H1 (cell line): ENCODE data around the gene ASAP3. TPM values are rescaled to one million over a fixed set of nuclear protein-coding genes. Genes with fewer than 3 reads are reported as not detected.
A peak's percentile ranks its signal among the peaks of the same experiment; 100 is the strongest.

Source experiments
- CTCF ChIA-PET: fragments of 300-600 bp; sonication (Branson Sonifier 250); formaldehyde crosslinking; loops from one replicate; lab custom pipeline; 2021; ENCODE audit not compliant: partially characterized antibody; lab: Charles Lee
- POLR2A ChIA-PET: fragments of 300-600 bp; sonication (Branson Sonifier 250); formaldehyde crosslinking; loops from one replicate; lab custom pipeline; 2021; ENCODE audit warnings: inconsistent platforms; ENCODE audit not compliant: partially characterized antibody; lab: Charles Lee
- DNase-seq, 2 experiments: peaks; one replicate each; pipeline versions ENCODE4 v3.0.0 to v3.0.0-alpha.2; 2010 to 2022; ENCODE audit warnings: low spot score in 2 of 2, low read depth in 1 of 2, mixed read lengths in 1 of 2
- FAIRE-seq: peaks from 2 replicates; lab custom pipeline; 2011; peaks lifted over from hg19 to GRCh38; lab: Jason Lieb, UNC
- H2AFZ ChIP-seq: 2 replicates; pipeline ENCODE4 v1.8.1; 2012; ENCODE audit warnings: low read length, inconsistent platforms
- H2AK5ac ChIP-seq: 2 replicates; pipeline ENCODE4 v1.6.1; 2013; ENCODE audit warnings: low read depth, low read length
- H2BK120ac ChIP-seq: replicated peaks from 2 replicates; pipeline ENCODE3; 2013; ENCODE audit warnings: low read depth, low read length, inconsistent platforms
- H2BK12ac ChIP-seq: 2 replicates; pipeline ENCODE4 v1.6.1; 2013; ENCODE audit warnings: low read depth, low read length
- H2BK15ac ChIP-seq: 2 replicates; pipeline ENCODE4 v1.6.1; 2013; ENCODE audit warnings: low read length
- H2BK20ac ChIP-seq: 2 replicates; pipeline ENCODE4 v1.6.1; 2013; ENCODE audit warnings: low read length
- H2BK5ac ChIP-seq: 2 replicates; pipeline ENCODE4 v1.6.1; 2013; ENCODE audit warnings: low read depth, low read length
- H3K14ac ChIP-seq: 2 replicates; pipeline ENCODE4 v1.6.1; 2013; ENCODE audit warnings: inconsistent platforms; ENCODE audit not compliant: insufficient read length
- H3K18ac ChIP-seq: 2 replicates; pipeline ENCODE4 v1.6.1; 2013; ENCODE audit warnings: low read length; ENCODE audit errors: extremely low read depth
- H3K23ac ChIP-seq: 2 replicates; pipeline ENCODE4 v1.6.1; 2013; ENCODE audit warnings: inconsistent platforms; ENCODE audit not compliant: insufficient read length
- H3K23me2 ChIP-seq: 2 replicates; pipeline ENCODE4 v1.6.1; 2013; ENCODE audit warnings: low read depth, low read length
- H3K27ac ChIP-seq: 2 replicates; pipeline ENCODE4 v1.6.1; 2011; ENCODE audit warnings: low read depth, low read length, inconsistent platforms
- H3K27me3 ChIP-seq, 4 experiments: replicated peaks in 1 of 4; 1 replicate in 1 of 4; 2 replicates in 3 of 4; pipeline versions ENCODE4 v1.6.1 to v1.8.1; 2011 to 2013; ENCODE audit warnings: low read length in 3 of 4, mild to moderate bottlenecking in 3 of 4, inconsistent platforms in 2 of 4, mixed read lengths in 2 of 4, moderate library complexity in 1 of 4; ENCODE audit not compliant: control insufficient read depth in 3 of 4, insufficient read depth in 3 of 4; ENCODE audit errors: extremely low read depth in 1 of 4
- H3K36me3 ChIP-seq, 4 experiments: 2 replicates each; pipeline versions ENCODE4 v1.6.1 to v1.8.1; 2011 to 2013; ENCODE audit warnings: mild to moderate bottlenecking in 4 of 4, low read length in 3 of 4, moderate library complexity in 2 of 4, control low read depth in 1 of 4, inconsistent platforms in 1 of 4; ENCODE audit not compliant: insufficient read depth in 4 of 4, control insufficient read depth in 2 of 4
- H3K4ac ChIP-seq: replicated peaks from 2 replicates; pipeline ENCODE3; 2013; ENCODE audit warnings: low read length, low read depth, mixed read lengths, inconsistent platforms; ENCODE audit not compliant: insufficient read length
- H3K4me1 ChIP-seq, 4 experiments: replicated peaks in 1 of 4; 1 replicate in 1 of 4; 2 replicates in 3 of 4; pipeline versions ENCODE4 v1.6.1 to v1.8.1; 2011 to 2013; ENCODE audit warnings: low read length in 3 of 4, inconsistent platforms in 2 of 4, mixed read lengths in 1 of 4; ENCODE audit not compliant: insufficient read depth in 4 of 4, control insufficient read depth in 3 of 4
- H3K4me2 ChIP-seq, 2 experiments: 2 replicates each; pipeline versions ENCODE4 v1.6.1 to v1.8.1; 2011 to 2013; ENCODE audit warnings: low read depth in 2 of 2, low read length in 2 of 2, control low read depth in 1 of 2, inconsistent platforms in 1 of 2, mild to moderate bottlenecking in 1 of 2; ENCODE audit not compliant: insufficient read depth in 1 of 2
- H3K4me3 ChIP-seq, 4 experiments: fragments of 200-600, 300-600 bp in 1 of 4; sonication (generic), shearing (Covaris generic), sonication (Bioruptor Twin) in 1 of 4; 2 replicates each; pipeline versions ENCODE4 v1.5.1 to v1.8.1; 2011 to 2016; ENCODE audit warnings: low read length in 4 of 4, low read depth in 3 of 4, control low read depth in 2 of 4, inconsistent platforms in 2 of 4, mild to moderate bottlenecking in 2 of 4, mixed read lengths in 1 of 4, moderate library complexity in 1 of 4; ENCODE audit not compliant: insufficient read depth in 2 of 4; ENCODE audit errors: extremely low read depth in 1 of 4
- H3K56ac ChIP-seq: replicated peaks from 2 replicates; pipeline ENCODE3; 2013; ENCODE audit warnings: low read depth, mild to moderate bottlenecking, mixed read lengths, low read length, inconsistent platforms; ENCODE audit not compliant: insufficient read length
- H3K79me1 ChIP-seq: 2 replicates; pipeline ENCODE4 v1.6.1; 2013; ENCODE audit warnings: low read depth, low read length, control low read depth
- H3K79me2 ChIP-seq, 2 experiments: 2 replicates each; pipeline versions ENCODE4 v1.6.1 to v1.8.1; 2012 to 2013; ENCODE audit warnings: low read length in 2 of 2, mild to moderate bottlenecking in 2 of 2, inconsistent platforms in 1 of 2; ENCODE audit not compliant: insufficient read depth in 2 of 2, control insufficient read depth in 1 of 2
- H3K9ac ChIP-seq, 4 experiments: replicated peaks in 1 of 4; 1 replicate in 1 of 4; 2 replicates in 3 of 4; pipeline versions ENCODE4 v1.6.1 to v1.8.1; 2011 to 2013; ENCODE audit warnings: low read depth in 3 of 4, low read length in 3 of 4, control low read depth in 2 of 4, mild to moderate bottlenecking in 2 of 4, moderate library complexity in 2 of 4, inconsistent platforms in 1 of 4; ENCODE audit errors: extremely low read depth in 1 of 4
- H3K9me3 ChIP-seq, 2 experiments: 2 replicates each; pipeline versions ENCODE4 v1.6.1 to v1.8.1; 2012 to 2013; ENCODE audit warnings: mild to moderate bottlenecking in 2 of 2, moderate library complexity in 2 of 2, control low read depth in 1 of 2, inconsistent platforms in 1 of 2, low read depth in 1 of 2, low read length in 1 of 2, mixed read lengths in 1 of 2; ENCODE audit not compliant: insufficient read depth in 2 of 2
- H4K20me1 ChIP-seq, 2 experiments: replicated peaks in 1 of 2; 2 replicates each; pipeline versions ENCODE3 to v1.8.1; 2011 to 2013; ENCODE audit warnings: inconsistent platforms in 2 of 2, low read length in 2 of 2, mild to moderate bottlenecking in 1 of 2; ENCODE audit not compliant: insufficient read depth in 2 of 2, control insufficient read depth in 1 of 2
- H4K5ac ChIP-seq: 2 replicates; pipeline ENCODE4 v1.6.1; 2013; ENCODE audit warnings: low read length, low read depth, mixed read lengths, inconsistent platforms; ENCODE audit not compliant: insufficient read length
- H4K8ac ChIP-seq: 2 replicates; pipeline ENCODE4 v1.8.0; 2013; ENCODE audit warnings: mild to moderate bottlenecking, moderate library complexity, low read length, inconsistent platforms; ENCODE audit not compliant: insufficient read depth; ENCODE audit errors: extremely low read depth
- H4K91ac ChIP-seq: replicated peaks from 2 replicates; pipeline ENCODE3; 2013; ENCODE audit warnings: low read length, mixed read lengths, inconsistent platforms; ENCODE audit not compliant: insufficient read length
- SP1 ChIP-seq: IDR thresholded peaks from 2 replicates; pipeline ENCODE4 v1.6.1; 2011; ENCODE audit warnings: low read depth, low read length
- WGBS, 2 experiments: shearing (Covaris generic) in 1 of 2; methylation state at CpG; one replicate each; pipeline versions ENCODE4 v1.1.6 to v1.1.7; 2013 to 2015; ENCODE audit warnings: low lambda C conversion rate in 2 of 2, mixed read lengths in 2 of 2, inconsistent platforms in 1 of 2, low coverage in 1 of 2, missing lambda C conversion rate in 1 of 2; ENCODE audit not compliant: insufficient replicate concordance in 2 of 2, insufficient coverage in 1 of 2, insufficient read length in 1 of 2; ENCODE audit errors: extremely low coverage in 1 of 2, missing lambda C conversion rate in 1 of 2; 5-methylcytosine and 5-hydroxymethylcytosine counted together
- polyA plus RNA-seq, 7 experiments: library from polyadenylated mRNA; depleted of rRNA in 3 of 7; stranded (reverse) in 5 of 7; unstranded in 2 of 7; fragments of >200 nt in 5 of 7; fragments of 200-250 nt in 2 of 7; gene quantifications; 1 replicate in 5 of 7; 2 replicates in 1 of 7; 4 replicates in 1 of 7; pipeline versions ENCODE4 v1.2.1 to v1.2.3, GENCODE V29; 2011 to 2013; ENCODE audit warnings: missing spikeins in 2 of 7, mixed read lengths in 2 of 7
- total RNA-seq: library from RNA; stranded (reverse); fragmentation: NEBNext Ultra II Directional; extraction: Animal tissue kit (Norgen Biotek cat#: 25700); gene quantifications from 2 replicates; pipeline ENCODE4 v1.2.1, GENCODE V29; 2021
- TF ChIP-seq, protein P1 (sequence below), 3 experiments: IDR thresholded peaks; 1 replicate in 2 of 3; 2 replicates in 1 of 3; pipeline versions ENCODE4 v1.5.1 to v1.6.1; 2011; ENCODE audit warnings: low read length in 3 of 3, mild to moderate bottlenecking in 3 of 3, inconsistent platforms in 2 of 3, low read depth in 1 of 3, moderate library complexity in 1 of 3; ENCODE audit not compliant: insufficient read depth in 1 of 3; ENCODE audit errors: control extremely low read depth in 1 of 3

ASAP3 gene
- total and polyA plus RNA-seq, 2 of the 8 experiments (the other 6 are each of a cell fraction or from before 2014, with no cell fraction given) = 53.1 to 58.0 TPM

DNA sequence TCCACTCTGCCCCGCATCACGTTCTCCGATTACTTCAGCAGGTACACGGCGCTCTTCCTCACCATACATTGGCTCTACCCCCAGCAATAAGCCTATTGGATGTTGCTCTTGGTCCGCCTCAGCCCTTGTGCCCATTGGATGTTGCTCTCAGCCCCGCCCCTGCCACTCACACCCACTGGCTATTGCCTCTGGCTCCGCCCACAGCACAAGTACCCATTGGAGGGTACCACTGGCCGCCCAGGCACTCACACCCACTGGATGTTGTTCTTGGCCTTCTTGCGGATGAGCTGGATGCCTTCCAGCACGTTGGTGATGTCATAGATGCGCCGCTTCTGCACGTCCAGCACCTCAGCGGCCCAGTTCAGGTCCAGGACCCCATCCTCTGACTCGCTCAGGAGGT is 37.6 kb upstream of the ASAP3 start:
- DNase-seq (no peak), FAIRE-seq (no peak)
- peaks cover 0 to 3% (median 1%) of the 10 kb centered on the region in 4 experiments; a peak in 3 of 8 replicates for H3K36me3 ChIP-seq
- no peak overlapping the region for H2BK120ac ChIP-seq
- no peak overlapping the region for H3K56ac ChIP-seq
- H3K9ac ChIP-seq = no peak overlapping the region
- H3K27me3 ChIP-seq = no peaks in the 10 kb centered on the region
- peaks cover 0 to 3% of the 10 kb centered on the region in 2 experiments for H4K20me1 ChIP-seq
- H4K91ac ChIP-seq = no peak overlapping the region
- no peak overlapping the region for H3K4me2 ChIP-seq
- H2AFZ ChIP-seq = no peak overlapping the region
- H2BK15ac ChIP-seq = no peak overlapping the region
- peaks cover 6 to 17% (median 9%) of the 10 kb centered on the region in 4 experiments for H3K4me1 ChIP-seq
- H3K9me3 ChIP-seq = no peaks in the 10 kb centered on the region
- WGBS, 2 experiments = 96% methylated on average over 16 of the region's 16 CpGs; no CpG with 5 or more reads in 1 of the 2 experiments
- H3K4ac ChIP-seq = no peak overlapping the region
- no peak overlapping the region for H3K23ac ChIP-seq
- no peak overlapping the region for H3K18ac ChIP-seq
- no peaks in the 10 kb centered on the region for H3K79me2 ChIP-seq
- H3K14ac ChIP-seq = no peak overlapping the region
- H4K5ac ChIP-seq = no peak overlapping the region
- H2BK20ac ChIP-seq = no peak overlapping the region
- TF ChIP-seq SP1 = peak; percentile 57; the same call in 1 of the 2 replicates
- TF ChIP-seq, protein P1, sequence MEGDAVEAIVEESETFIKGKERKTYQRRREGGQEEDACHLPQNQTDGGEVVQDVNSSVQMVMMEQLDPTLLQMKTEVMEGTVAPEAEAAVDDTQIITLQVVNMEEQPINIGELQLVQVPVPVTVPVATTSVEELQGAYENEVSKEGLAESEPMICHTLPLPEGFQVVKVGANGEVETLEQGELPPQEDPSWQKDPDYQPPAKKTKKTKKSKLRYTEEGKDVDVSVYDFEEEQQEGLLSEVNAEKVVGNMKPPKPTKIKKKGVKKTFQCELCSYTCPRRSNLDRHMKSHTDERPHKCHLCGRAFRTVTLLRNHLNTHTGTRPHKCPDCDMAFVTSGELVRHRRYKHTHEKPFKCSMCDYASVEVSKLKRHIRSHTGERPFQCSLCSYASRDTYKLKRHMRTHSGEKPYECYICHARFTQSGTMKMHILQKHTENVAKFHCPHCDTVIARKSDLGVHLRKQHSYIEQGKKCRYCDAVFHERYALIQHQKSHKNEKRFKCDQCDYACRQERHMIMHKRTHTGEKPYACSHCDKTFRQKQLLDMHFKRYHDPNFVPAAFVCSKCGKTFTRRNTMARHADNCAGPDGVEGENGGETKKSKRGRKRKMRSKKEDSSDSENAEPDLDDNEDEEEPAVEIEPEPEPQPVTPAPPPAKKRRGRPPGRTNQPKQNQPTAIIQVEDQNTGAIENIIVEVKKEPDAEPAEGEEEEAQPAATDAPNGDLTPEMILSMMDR (IDR thresholded peaks at IDR 0.05; ENCODE audit: control extremely low read depth in 1 of 3, insufficient read depth in 1 of 3, low read depth in 1 of 3, low read length in 3 of 3) = no peak
- no peak overlapping the region for H2BK12ac ChIP-seq
- ChIA-PET POLR2A (interaction anchor here (0.9 to 1.0 kb wide), 3 partner anchors 14 to 36 kb away, joined by 3 read pairs; no protein-coding TSS in a partner anchor), CTCF (interaction anchor here (0.9 to 16.2 kb wide), 4 partner anchors 15 to 41 kb away, joined by 3 to 230 read pairs (median 4); no protein-coding TSS in a partner anchor)
- H3K27ac ChIP-seq = no peak overlapping the region
- H2BK5ac ChIP-seq = no peak overlapping the region
- H4K8ac ChIP-seq = no peak overlapping the region
- no peak overlapping the region for H2AK5ac ChIP-seq
- no peaks in the 10 kb centered on the region for H3K23me2 ChIP-seq
- H3K4me3 ChIP-seq = no peak overlapping the region
- peaks cover 5% of the 10 kb centered on the region for H3K79me1 ChIP-seq
